Panc1 (cell line): ENCODE measurements around the gene CASP3. TPM values are rescaled to one million over a fixed set of nuclear protein-coding genes. Genes with fewer than 3 reads are reported as not detected.

Experiments
- ATAC-seq: fragments of 200-7000 bp; cut with Tn5 transposase; 2 replicates; pipeline ENCODE4 v1.9.1; 2020; ENCODE audit warnings: mild to moderate bottlenecking, moderate library complexity
- BruUV-seq: library from RNA; stranded (reverse); fragments of 400-500 nt; replicated peaks from 2 replicates; lab custom pipeline; 2021; lab: Mats Ljungman, UMichigan
- CTCF ChIA-PET: fragments of 300-600 bp; sonication (Branson Sonifier 250); formaldehyde crosslinking; loops from one replicate; lab custom pipeline; 2022; ENCODE audit warnings: antibody characterized with exemption; lab: Charles Lee
- POLR2A ChIA-PET: fragments of 300-600 bp; sonication (Branson Sonifier 250); formaldehyde crosslinking; loops from one replicate; lab custom pipeline; 2022; ENCODE audit warnings: antibody characterized with exemption; lab: Charles Lee
- DNase-seq: peaks from one replicate; pipeline ENCODE4 v3.0.0-alpha.2; 2010; ENCODE audit warnings: low read depth, low spot score
- H3K27ac ChIP-seq: 2 replicates; pipeline ENCODE4 v1.5.1; 2011; ENCODE audit warnings: mild to moderate bottlenecking, low read length, inconsistent platforms
- H3K27me3 ChIP-seq: fragments of 200-500 bp; sonication (Bioruptor generic); 2 replicates; pipeline ENCODE4 v1.6.0; 2014; ENCODE audit warnings: low read length, inconsistent platforms; ENCODE audit not compliant: control insufficient read depth, insufficient read depth
- H3K36me3 ChIP-seq: fragments of 200-500 bp; sonication (Bioruptor generic); 2 replicates; pipeline ENCODE4 v1.5.1; 2014; ENCODE audit warnings: inconsistent platforms, mild to moderate bottlenecking, low read length, moderate library complexity; ENCODE audit not compliant: control insufficient read depth, insufficient read depth
- H3K4me1 ChIP-seq: 2 replicates; pipeline ENCODE4 v1.5.1; 2011; ENCODE audit warnings: inconsistent platforms, mild to moderate bottlenecking, low read length, moderate library complexity; ENCODE audit not compliant: control insufficient read depth, insufficient read depth
- H3K4me3 ChIP-seq, 2 experiments: 2 replicates each; pipeline ENCODE4 v1.5.1; 2011 to 2012; ENCODE audit warnings: low read depth in 2 of 2, low read length in 2 of 2, mild to moderate bottlenecking in 2 of 2, inconsistent platforms in 1 of 2, moderate library complexity in 1 of 2
- H3K9me3 ChIP-seq: fragments of 200-500 bp; sonication (Bioruptor generic); 2 replicates; pipeline ENCODE4 v1.5.1; 2014; ENCODE audit warnings: low read depth, mild to moderate bottlenecking, inconsistent platforms, low read length, moderate library complexity; ENCODE audit not compliant: control insufficient read depth, insufficient read depth
- POLR2AphosphoS5 ChIP-seq: IDR thresholded peaks from 2 replicates; pipeline ENCODE4 v1.6.1; 2012; ENCODE audit warnings: mild to moderate bottlenecking, low read depth, low read length, moderate library complexity
- REST ChIP-seq, 2 experiments: IDR thresholded peaks; 2 replicates each; pipeline ENCODE4 v1.6.1; 2011 to 2012; ENCODE audit warnings: low read depth in 2 of 2, control low read depth in 1 of 2, low read length in 1 of 2, mild to moderate bottlenecking in 1 of 2, moderate library complexity in 1 of 2; ENCODE audit not compliant: insufficient read depth in 1 of 2
- SIN3A ChIP-seq: IDR thresholded peaks from 2 replicates; pipeline ENCODE4 v1.6.1; 2012; ENCODE audit warnings: low read depth, mild to moderate bottlenecking, low read length, moderate library complexity, borderline replicate concordance; ENCODE audit not compliant: insufficient read depth
- TCF7L2 ChIP-seq: IDR thresholded peaks from 2 replicates; pipeline ENCODE4 v1.6.1; 2011; ENCODE audit warnings: mild to moderate bottlenecking, low read depth, low read length, inconsistent platforms
- in situ Hi-C: cut with HindIII; loops from 2 replicates; pipeline ENCODE4 v1.10.0; 2016; ENCODE audit warnings: low sequenced_read_pairs, low pct_unique_long_range_greater_than_20kb
- intact Hi-C: fragments of 100-400 bp; cut with micrococcal nuclease; formaldehyde crosslinking; loops from one replicate; pipeline ENCODE4 v1.10.0; 2022; ENCODE audit not compliant: unreplicated experiment
- total RNA-seq: library from RNA; stranded (reverse); gene quantifications from one replicate; pipeline ENCODE4 v1.2.1, GENCODE V29; 2021; ENCODE audit not compliant: unreplicated experiment
- TF ChIP-seq, protein P1 (sequence below): fragments of 450-650 bp; IDR thresholded peaks from 2 replicates; pipeline ENCODE4 v1.5.1; 2017; ENCODE audit warnings: mild to moderate bottlenecking

CASP3 gene
- total RNA-seq, 1 experiment from 2014 or later: 24.3 TPM

- CTCF ChIA-PET: no interaction called here
- POLR2A ChIA-PET: no interaction called here
- ATAC-seq (no peak), DNase-seq (no peak)
- Histone ChIP-seq H3K4me1 (no peaks in the 10 kb centered on the region), H3K4me3 (no peak overlapping the region), H3K36me3 (peaks cover 4% of the 10 kb centered on the region; the same call in 1 of the 2 replicates), H3K27me3 (no peaks in the 10 kb centered on the region), H3K9me3 (no peaks in the 10 kb centered on the region), H3K27ac (no peak overlapping the region)
- in situ Hi-C loops (no loop called here), intact Hi-C loops (no loop called here)
- TF ChIP-seq SIN3A (no peak), TCF7L2 (no peak), POLR2AphosphoS5 (no peak), REST (IDR thresholded peaks at IDR 0.05; ENCODE audit: insufficient read depth in 1 of 2, low read depth in 2 of 2, low read length in 1 of 2) (no peak)
- TF ChIP-seq, protein P1, sequence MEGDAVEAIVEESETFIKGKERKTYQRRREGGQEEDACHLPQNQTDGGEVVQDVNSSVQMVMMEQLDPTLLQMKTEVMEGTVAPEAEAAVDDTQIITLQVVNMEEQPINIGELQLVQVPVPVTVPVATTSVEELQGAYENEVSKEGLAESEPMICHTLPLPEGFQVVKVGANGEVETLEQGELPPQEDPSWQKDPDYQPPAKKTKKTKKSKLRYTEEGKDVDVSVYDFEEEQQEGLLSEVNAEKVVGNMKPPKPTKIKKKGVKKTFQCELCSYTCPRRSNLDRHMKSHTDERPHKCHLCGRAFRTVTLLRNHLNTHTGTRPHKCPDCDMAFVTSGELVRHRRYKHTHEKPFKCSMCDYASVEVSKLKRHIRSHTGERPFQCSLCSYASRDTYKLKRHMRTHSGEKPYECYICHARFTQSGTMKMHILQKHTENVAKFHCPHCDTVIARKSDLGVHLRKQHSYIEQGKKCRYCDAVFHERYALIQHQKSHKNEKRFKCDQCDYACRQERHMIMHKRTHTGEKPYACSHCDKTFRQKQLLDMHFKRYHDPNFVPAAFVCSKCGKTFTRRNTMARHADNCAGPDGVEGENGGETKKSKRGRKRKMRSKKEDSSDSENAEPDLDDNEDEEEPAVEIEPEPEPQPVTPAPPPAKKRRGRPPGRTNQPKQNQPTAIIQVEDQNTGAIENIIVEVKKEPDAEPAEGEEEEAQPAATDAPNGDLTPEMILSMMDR: no peak
- BruUV-seq: no TSS peak
These were observed 13.1 kb downstream of the CASP3 start for GRCh38 chr4:184636144-184636543.

- TF ChIP-seq POLR2AphosphoS5: no peak
- TF ChIP-seq REST (IDR thresholded peaks at IDR 0.05; ENCODE audit: insufficient read depth in 1 of 2, low read depth in 2 of 2, low read length in 1 of 2): no peak
- TF ChIP-seq TCF7L2: no peak
- TF ChIP-seq, protein P1: no peak
- TF ChIP-seq SIN3A: no peak
- no peak for DNase-seq
- intact Hi-C loops (no loop called here), in situ Hi-C loops (no loop called here)
- no TSS peak for BruUV-seq
- CTCF ChIA-PET: no interaction called here
- ATAC-seq: no peak
- POLR2A ChIA-PET: no interaction called here
- H3K4me3 ChIP-seq: no peak overlapping the region
- no peaks in the 10 kb centered on the region for H3K27me3 ChIP-seq
- H3K4me1 ChIP-seq: no peaks in the 10 kb centered on the region
- H3K9me3 ChIP-seq: no peaks in the 10 kb centered on the region
- peaks cover 7% of the 10 kb centered on the region; the same call in 1 of the 2 replicates for H3K36me3 ChIP-seq
- H3K27ac ChIP-seq: no peak overlapping the region
These were observed 13.9 kb downstream of the CASP3 start for GRCh38 chr4:184635381-184635780.
